SK-N-MC (cell line): ENCODE data around the gene ARNT2.
"Not testable (repeated sequence)": the region's sequence is repeated elsewhere in the genome, so short reads cannot be mapped to it uniquely, and the experiment has no call there.

ENCODE experiments used
- DNase-seq: peaks from one replicate; pipeline ENCODE4 v3.0.0-alpha.2; 2011; ENCODE audit warnings: low read depth, low spot score
- H3K27ac ChIP-seq: fragments of 200-600 bp; sonication (generic); 2 replicates; pipeline ENCODE4 v1.5.1; 2016; ENCODE audit warnings: mixed run types
- H3K36me3 ChIP-seq: fragments of 200-600 bp; sonication (generic); 2 replicates; pipeline ENCODE4 v1.6.1; 2017; ENCODE audit warnings: antibody characterized with exemption, low read length, mixed read lengths; ENCODE audit not compliant: insufficient read depth
- H3K4me3 ChIP-seq: fragments of 200-600 bp; sonication (generic); 2 replicates; pipeline ENCODE4 v1.5.1; 2016
- H3K9ac ChIP-seq: fragments of 200-600 bp; sonication (generic); 2 replicates; pipeline ENCODE4 v1.8.0; 2017; ENCODE audit warnings: mixed run types, mixed read lengths; ENCODE audit not compliant: insufficient read length
- H3K9me3 ChIP-seq: fragments of 200-600 bp; sonication (generic); 2 replicates; pipeline ENCODE4 v1.6.1; 2017; ENCODE audit warnings: low read depth, mild to moderate bottlenecking, antibody characterized with exemption, low read length, moderate library complexity, mixed read lengths
- EZH2 ChIP-seq: fragments of 200-600 bp; sonication (generic); IDR thresholded peaks from one replicate; pipeline ENCODE4 v1.6.1; 2017; ENCODE audit warnings: antibody characterized with exemption
- FOXP2 ChIP-seq: optimal IDR thresholded peaks from 2 replicates; pipeline ENCODE3; 2011; ENCODE audit warnings: mild to moderate bottlenecking, moderate library complexity; ENCODE audit not compliant: insufficient read depth; ENCODE audit errors: extremely low read length, control extremely low read depth
- POLR2AphosphoS5 ChIP-seq: IDR thresholded peaks from 2 replicates; pipeline ENCODE4 v1.6.1; 2012; ENCODE audit warnings: mild to moderate bottlenecking, low read depth, low read length, borderline replicate concordance

ARNT2 gene

DNA sequence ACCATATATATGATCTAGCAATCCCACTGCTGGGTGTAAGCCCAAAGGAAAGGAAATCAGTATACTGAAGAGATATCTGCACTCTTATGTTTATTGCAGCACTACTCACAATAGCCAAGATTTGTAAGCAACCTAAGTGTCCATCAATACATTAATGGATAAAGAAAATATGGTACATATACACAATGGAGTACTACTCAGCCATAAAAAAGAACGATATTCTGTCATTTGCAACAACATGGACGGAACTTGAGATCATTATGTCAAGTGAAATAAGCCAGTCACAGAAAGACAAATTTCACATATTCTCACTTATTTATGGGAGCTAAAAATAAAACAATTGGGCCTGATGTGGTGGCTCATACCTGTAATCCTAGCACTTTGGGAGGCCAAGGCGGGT lies 21.9 kb upstream of the ARNT2 start:
- Histone ChIP-seq H3K4me3 (no peak overlapping the region), H3K9ac (no peak overlapping the region), H3K9me3 (no peaks in the 10 kb centered on the region), H3K27ac (no peak overlapping the region), H3K36me3 (no peaks in the 10 kb centered on the region)
- no peak for DNase-seq
- TF ChIP-seq POLR2AphosphoS5 (no peak), FOXP2 (no peak), EZH2 (no peak)

DNA sequence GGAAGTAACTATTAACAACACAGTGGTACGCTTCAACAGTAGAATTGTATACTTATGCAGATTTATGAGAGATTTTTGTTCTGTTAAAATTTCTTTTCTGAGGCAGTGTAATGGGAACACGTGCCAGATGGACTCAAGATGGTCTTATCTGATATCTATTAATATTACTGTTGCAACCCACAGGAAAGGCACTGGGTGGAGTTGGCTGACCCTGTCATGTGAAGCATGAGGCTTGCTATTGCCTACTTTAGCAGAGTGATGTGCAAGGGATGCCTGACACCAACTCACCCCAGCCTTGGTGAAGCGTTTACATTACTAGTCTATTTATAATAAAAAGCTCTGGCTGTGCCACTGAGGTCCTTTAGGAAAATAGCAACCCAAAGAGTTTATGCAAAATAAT lies 19.8 kb upstream of the ARNT2 start:
- Histone ChIP-seq H3K27ac (no peak overlapping the region), H3K4me3 (no peak overlapping the region), H3K36me3 (no peaks in the 10 kb centered on the region), H3K9me3 (no peaks in the 10 kb centered on the region), H3K9ac (no peak overlapping the region)
- DNase-seq = no peak
- TF ChIP-seq FOXP2 (no peak), EZH2 (no peak), POLR2AphosphoS5 (no peak)

DNA sequence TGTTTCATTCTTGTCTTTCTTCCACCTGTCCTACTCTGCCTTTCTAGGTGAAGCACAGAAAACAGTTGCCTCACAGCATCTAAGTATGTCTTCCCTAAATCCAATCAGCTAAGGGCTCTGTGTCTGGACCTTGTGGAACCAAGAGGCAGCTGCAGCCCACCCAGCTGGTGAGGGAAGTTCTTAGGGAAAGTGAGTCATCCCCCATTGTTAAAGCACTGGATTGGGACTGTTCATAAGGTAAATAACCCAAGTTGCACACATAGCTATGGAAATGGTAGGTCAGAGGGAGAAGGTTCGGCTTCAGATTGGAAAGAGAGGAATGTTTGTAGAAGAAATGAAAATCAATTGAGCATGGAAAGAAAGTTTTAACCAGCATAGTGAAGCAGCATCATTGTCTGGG lies 18.0 kb upstream of the ARNT2 start:
- H3K4me3 ChIP-seq = no peak overlapping the region
- no peak for DNase-seq
- H3K27ac ChIP-seq = no peak overlapping the region
- H3K9ac ChIP-seq = no peak overlapping the region
- no peaks in the 10 kb centered on the region for H3K36me3 ChIP-seq
- no peaks in the 10 kb centered on the region for H3K9me3 ChIP-seq
- TF ChIP-seq EZH2 = no peak
- no peak for TF ChIP-seq FOXP2
- no peak for TF ChIP-seq POLR2AphosphoS5

- Histone ChIP-seq H3K9ac (no peak overlapping the region), H3K36me3 (no peaks in the 10 kb centered on the region)
- TF ChIP-seq FOXP2 (no peak), EZH2 (no peak), POLR2AphosphoS5 (no peak)
These were observed 15.9 kb upstream of the ARNT2 start for GRCh38 chr15:80388326-80388725.

DNA sequence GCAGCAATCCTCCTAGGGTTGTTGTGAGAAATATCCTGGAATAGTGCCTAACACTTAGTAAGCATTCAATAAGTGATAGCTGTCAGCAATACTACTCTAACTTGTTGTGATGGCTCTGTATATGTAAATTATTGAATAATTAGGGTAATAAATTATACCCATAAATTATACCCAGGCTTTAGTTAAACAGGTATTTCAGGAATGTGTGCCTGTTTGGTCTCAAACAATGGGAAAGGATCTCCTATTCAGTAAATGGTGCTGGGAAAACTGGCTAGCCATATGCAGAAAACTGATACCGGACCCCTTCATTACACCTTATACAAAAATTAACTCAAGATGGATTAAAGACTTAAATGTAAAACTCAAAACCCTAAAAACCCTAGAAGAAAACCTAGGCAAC lies 14.8 kb upstream of the ARNT2 start:
- no peak for DNase-seq
- H3K27ac ChIP-seq = no peak overlapping the region
- TF ChIP-seq EZH2 = no peak
- no peaks in the 10 kb centered on the region for H3K9me3 ChIP-seq
- no peak overlapping the region for H3K9ac ChIP-seq
- H3K4me3 ChIP-seq = no peak overlapping the region
- H3K36me3 ChIP-seq = no peaks in the 10 kb centered on the region

More at GRCh38 chr15:80388326-80388725, 15.9 kb upstream of the ARNT2 start:
- H3K4me3 ChIP-seq = no peak overlapping the region
- no peak overlapping the region for H3K27ac ChIP-seq
- no peaks in the 10 kb centered on the region for H3K9me3 ChIP-seq
- no peak for DNase-seq

DNA sequence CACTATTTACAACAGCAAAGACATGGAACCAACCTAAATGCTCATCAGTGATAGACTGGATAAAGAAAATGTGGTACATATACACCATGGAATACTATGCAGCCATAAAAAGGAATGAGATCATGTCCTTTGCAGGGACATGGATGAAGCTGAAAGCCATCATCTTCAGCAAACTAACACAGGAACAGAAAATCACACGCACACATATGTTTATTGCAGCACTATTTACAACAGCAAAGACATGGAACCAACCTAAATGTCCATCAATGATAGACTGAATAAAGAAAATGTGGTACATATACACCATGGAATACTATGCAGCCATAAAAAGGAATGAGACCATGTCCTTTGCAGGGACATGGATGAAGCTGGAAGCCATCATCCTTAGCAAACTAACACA lies 13.2 kb upstream of the ARNT2 start:
- not testable (repeated sequence) for H3K9me3 ChIP-seq, H3K9ac ChIP-seq, H3K27ac ChIP-seq, H3K36me3 ChIP-seq, H3K4me3 ChIP-seq, DNase-seq

- no peak overlapping the region for H3K4me3 ChIP-seq
- H3K36me3 ChIP-seq = no peaks in the 10 kb centered on the region
- TF ChIP-seq POLR2AphosphoS5 = no peak
- TF ChIP-seq FOXP2 = no peak
- TF ChIP-seq EZH2 = no peak
- no peak overlapping the region for H3K27ac ChIP-seq
- no peak overlapping the region for H3K9ac ChIP-seq
- H3K9me3 ChIP-seq = no peaks in the 10 kb centered on the region
- DNase-seq = no peak
These were observed 8.6 kb upstream of the ARNT2 start for GRCh38 chr15:80395616-80396015.

- H3K9ac ChIP-seq = no peak overlapping the region
These were observed 8.1 kb upstream of the ARNT2 start for GRCh38 chr15:80396096-80396495.

DNA sequence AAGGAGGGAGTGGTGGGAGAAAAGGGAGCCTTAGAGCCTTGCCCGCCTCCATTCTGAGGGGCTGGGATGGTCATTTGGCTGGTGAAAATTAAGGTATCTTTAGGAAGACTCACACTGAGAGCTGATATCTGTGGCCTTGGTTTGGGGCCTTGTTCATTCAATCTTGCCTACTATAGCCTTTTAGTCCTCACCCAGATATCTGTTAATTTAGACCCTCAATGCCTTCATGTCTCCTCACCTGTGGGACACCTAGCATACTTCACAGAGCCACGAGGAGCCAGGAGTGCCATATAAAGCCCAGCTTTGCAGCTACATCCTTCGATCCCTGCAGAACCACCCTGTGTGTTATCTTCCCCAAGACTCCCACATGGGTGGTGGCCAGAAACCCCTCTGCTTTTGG lies 4.7 kb upstream of the ARNT2 start:
- Histone ChIP-seq H3K36me3 (no peaks in the 10 kb centered on the region), H3K4me3 (no peak overlapping the region), H3K9me3 (no peaks in the 10 kb centered on the region), H3K9ac (no peak overlapping the region), H3K27ac (no peak overlapping the region)
- TF ChIP-seq EZH2 (no peak), POLR2AphosphoS5 (no peak), FOXP2 (no peak)
- no peak for DNase-seq

More at GRCh38 chr15:80396096-80396495, 8.1 kb upstream of the ARNT2 start:
- Histone ChIP-seq H3K4me3 (no peak overlapping the region), H3K27ac (no peak overlapping the region), H3K36me3 (no peaks in the 10 kb centered on the region), H3K9me3 (no peaks in the 10 kb centered on the region)
- no peak for DNase-seq
- TF ChIP-seq EZH2 = no peak
- TF ChIP-seq FOXP2 = no peak
- no peak for TF ChIP-seq POLR2AphosphoS5
